ENCODE measurements around the gene TDRD9.

GRCh38 chr14:103892247-103892646, 36.0 kb upstream of the TDRD9 start:
- TF ChIP-seq POLR2AphosphoS5 (IDR thresholded peaks at IDR 0.05; ENCODE audit: low read depth, low read length) (no peak), FOXP2 (optimal IDR thresholded peaks at IDR 0.05; ENCODE audit: borderline replicate concordance, extremely low read depth, extremely low read length, insufficient read depth) (no peak), SIN3A (IDR thresholded peaks at IDR 0.05; ENCODE audit: borderline replicate concordance, insufficient read depth, low read length) (no peak), REST (IDR thresholded peaks at IDR 0.05; ENCODE audit: insufficient read depth in 1 of 2, low read depth in 2 of 2, low read length in 2 of 2) (no peak), TAF1 (IDR thresholded peaks at IDR 0.05; ENCODE audit: borderline replicate concordance, insufficient read depth, low read length) (no peak)
